IMR-90 (cell line): ENCODE measurements around the gene ZNF606.

Source experiments
- CEBPB ChIP-seq: IDR thresholded peaks from 2 replicates; pipeline ENCODE4 v1.6.1; 2012; ENCODE audit warnings: low read depth, low read length, improper control_type of control experiment
- FOS ChIP-seq: fragments of 150-350 bp; IDR thresholded peaks from 2 replicates; pipeline ENCODE4 v1.6.1; 2016; ENCODE audit warnings: low read depth, low read length
- MAFK ChIP-seq: IDR thresholded peaks from 2 replicates; pipeline ENCODE4 v1.6.1; 2012; ENCODE audit warnings: low read depth, low read length, improper control_type of control experiment
- MAZ ChIP-seq: IDR thresholded peaks from 2 replicates; pipeline ENCODE4 v1.6.1; 2012; ENCODE audit warnings: low read depth, mild to moderate bottlenecking, low read length, improper control_type of control experiment, moderate library complexity, borderline replicate concordance
- POLR2A ChIP-seq: IDR thresholded peaks from 2 replicates; pipeline ENCODE4 v1.6.1; 2012; ENCODE audit warnings: mild to moderate bottlenecking, low read depth, low read length
- RFX5 ChIP-seq: IDR thresholded peaks from 2 replicates; pipeline ENCODE4 v1.8.0; 2012; ENCODE audit warnings: low read depth, mild to moderate bottlenecking, low read length, moderate library complexity
- SMC3 ChIP-seq: fragments of 150-350 bp; IDR thresholded peaks from 2 replicates; pipeline ENCODE4 v1.6.1; 2016; ENCODE audit warnings: low read depth, mild to moderate bottlenecking, antibody characterized with exemption, low read length, moderate library complexity
- TF ChIP-seq, protein P1 (sequence below): conservative IDR thresholded peaks from 2 replicates; pipeline ENCODE4 v1.5.1; 2012; ENCODE audit warnings: mild to moderate bottlenecking, low read depth, low read length, improper control_type of control experiment
- TF ChIP-seq, protein P2 (sequence below): fragments of 150-350 bp; IDR thresholded peaks from 2 replicates; pipeline ENCODE4 v1.6.1; 2017; ENCODE audit warnings: mild to moderate bottlenecking, antibody characterized with exemption, low read length, low read depth

DNA sequence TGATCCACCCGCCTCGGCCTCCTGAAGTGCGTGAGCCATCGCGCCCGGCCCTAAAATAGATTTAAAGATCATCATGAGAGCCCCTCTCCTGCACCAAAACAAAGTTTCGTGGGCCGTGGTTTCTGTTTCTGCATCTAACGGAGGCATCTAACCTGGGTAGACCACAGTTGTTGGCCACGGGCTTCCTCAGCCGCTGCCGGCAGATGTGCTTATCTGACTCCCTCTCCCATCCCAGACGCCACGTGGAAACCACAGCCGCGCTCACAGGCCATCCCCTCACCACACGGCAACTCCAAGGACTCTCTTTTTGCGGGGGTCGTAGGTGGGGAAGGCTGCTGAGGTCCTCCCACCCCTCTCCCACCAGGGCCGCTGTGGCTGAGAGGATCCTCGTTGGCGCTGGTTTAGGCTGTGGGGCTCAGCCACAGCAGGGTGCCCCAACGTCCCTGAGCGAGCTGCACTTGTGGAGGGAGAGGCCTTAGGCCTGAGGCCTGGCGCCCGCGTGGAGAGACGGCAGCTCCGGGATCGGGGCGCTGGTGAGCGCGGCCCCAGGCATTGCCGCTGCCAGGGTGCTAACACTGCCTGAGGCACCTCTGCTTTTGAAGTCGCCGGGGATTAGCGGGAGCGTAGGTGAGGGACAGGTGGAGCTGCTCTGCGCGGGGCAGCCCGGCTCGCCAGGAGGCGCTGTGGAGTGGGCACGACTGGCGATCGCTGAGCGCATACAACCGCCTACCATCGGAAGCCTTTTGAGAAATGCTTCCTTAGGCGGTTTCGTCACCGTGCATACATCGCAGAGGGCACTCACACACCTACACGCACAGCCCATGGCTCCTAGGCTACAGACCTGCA lies 40.1 kb upstream of the ZNF606 start:
- TF ChIP-seq, protein P1, sequence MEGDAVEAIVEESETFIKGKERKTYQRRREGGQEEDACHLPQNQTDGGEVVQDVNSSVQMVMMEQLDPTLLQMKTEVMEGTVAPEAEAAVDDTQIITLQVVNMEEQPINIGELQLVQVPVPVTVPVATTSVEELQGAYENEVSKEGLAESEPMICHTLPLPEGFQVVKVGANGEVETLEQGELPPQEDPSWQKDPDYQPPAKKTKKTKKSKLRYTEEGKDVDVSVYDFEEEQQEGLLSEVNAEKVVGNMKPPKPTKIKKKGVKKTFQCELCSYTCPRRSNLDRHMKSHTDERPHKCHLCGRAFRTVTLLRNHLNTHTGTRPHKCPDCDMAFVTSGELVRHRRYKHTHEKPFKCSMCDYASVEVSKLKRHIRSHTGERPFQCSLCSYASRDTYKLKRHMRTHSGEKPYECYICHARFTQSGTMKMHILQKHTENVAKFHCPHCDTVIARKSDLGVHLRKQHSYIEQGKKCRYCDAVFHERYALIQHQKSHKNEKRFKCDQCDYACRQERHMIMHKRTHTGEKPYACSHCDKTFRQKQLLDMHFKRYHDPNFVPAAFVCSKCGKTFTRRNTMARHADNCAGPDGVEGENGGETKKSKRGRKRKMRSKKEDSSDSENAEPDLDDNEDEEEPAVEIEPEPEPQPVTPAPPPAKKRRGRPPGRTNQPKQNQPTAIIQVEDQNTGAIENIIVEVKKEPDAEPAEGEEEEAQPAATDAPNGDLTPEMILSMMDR, result no peak
- TF ChIP-seq POLR2A, result no peak
- TF ChIP-seq MAZ, result no peak
- TF ChIP-seq, protein P2, sequence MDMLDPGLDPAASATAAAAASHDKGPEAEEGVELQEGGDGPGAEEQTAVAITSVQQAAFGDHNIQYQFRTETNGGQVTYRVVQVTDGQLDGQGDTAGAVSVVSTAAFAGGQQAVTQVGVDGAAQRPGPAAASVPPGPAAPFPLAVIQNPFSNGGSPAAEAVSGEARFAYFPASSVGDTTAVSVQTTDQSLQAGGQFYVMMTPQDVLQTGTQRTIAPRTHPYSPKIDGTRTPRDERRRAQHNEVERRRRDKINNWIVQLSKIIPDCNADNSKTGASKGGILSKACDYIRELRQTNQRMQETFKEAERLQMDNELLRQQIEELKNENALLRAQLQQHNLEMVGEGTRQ, result no peak
- no peak for TF ChIP-seq SMC3
- TF ChIP-seq FOS, result no peak
- TF ChIP-seq MAFK, result no peak
- no peak for TF ChIP-seq RFX5
- no peak for TF ChIP-seq CEBPB
